ENCODE data around the gene MTHFD1L.
"Not testable (repeated sequence)": the region's sequence is repeated elsewhere in the genome, so short reads cannot be mapped to it uniquely, and the experiment has no call there.

The MTHFD1L gene

DNA sequence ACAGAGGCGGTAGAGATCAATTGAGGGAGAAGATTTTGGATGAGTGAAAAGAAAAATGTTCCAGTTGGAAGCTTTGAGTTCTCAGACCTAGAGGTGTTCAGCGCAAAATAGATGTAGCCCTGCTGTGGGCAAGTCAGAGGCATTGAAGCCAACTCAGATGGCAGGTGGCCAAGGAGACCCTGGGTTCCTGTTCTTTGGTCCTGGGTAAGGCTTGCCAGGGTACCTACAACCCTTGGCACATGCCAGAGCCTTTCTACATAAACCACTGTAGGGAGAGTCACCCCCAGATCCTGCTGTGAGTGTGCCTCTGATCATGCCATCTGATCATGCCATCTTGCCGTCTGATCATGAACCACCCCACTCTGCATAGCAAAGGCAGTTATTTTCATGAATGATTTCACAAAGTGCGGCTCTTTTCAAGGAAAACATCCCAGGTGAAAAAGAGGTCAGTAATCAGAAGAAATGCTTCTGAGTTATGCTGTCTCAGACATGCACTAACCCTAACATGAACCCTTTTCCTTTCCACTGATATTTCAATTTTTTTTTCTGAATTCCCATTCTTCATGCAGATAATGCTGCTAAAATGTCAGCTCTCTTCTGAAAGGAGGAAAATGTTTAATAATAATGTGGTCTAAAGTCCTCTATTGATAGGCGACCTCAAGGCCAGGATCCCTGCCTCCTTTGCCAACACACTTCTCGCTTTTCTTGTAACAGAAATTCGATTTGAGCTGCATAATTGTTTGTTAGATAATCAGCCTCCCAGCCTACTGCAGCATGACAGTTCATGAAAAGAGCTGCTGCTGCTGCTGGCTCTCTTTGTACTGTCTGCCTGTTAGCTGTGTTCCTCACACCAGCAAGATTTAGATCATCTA, 153.6 kb downstream of the MTHFD1L start:
- no peak for DNase-seq

DNA sequence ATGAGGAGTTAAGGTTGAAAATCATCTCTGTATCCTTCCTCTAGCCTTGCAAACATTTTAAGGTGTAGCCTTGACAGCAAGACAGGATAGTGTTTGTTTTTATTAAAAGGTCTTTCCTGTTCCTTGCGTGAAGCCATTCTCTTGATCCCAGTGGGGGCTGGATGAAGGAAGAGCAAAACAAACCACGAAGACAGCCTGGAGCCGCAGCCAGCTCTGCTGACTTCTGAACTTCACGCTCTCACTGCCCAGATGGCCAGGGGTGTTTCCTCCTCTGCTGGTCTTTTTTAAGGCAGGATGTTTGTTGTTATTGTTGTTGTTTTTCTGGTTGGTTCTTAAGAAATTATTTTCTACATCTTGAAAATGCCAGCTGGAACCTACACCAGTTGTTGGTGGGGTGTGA, 156.4 kb downstream of the MTHFD1L start:
- no peak for DNase-seq

DNA sequence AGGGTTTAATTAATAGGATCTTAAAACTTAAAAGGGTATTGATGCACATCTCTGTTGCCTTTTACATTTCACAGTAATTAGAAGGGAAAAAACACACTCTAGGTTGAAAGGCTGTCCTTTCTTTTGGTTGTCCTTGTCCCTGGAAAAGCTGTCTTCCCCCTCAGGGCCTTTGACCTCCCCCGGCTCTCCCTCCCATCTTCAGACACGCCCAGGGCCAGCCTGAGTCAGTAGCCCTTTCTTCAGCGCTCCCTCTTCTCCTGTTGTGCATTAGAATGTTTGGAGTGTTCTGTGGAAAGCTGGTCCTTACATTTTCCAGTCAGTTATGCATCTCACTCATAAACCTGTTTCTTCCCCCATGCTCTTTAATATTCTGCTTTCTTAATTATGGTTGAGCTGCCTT, 157.0 kb downstream of the MTHFD1L start:
- no peak for DNase-seq

DNA sequence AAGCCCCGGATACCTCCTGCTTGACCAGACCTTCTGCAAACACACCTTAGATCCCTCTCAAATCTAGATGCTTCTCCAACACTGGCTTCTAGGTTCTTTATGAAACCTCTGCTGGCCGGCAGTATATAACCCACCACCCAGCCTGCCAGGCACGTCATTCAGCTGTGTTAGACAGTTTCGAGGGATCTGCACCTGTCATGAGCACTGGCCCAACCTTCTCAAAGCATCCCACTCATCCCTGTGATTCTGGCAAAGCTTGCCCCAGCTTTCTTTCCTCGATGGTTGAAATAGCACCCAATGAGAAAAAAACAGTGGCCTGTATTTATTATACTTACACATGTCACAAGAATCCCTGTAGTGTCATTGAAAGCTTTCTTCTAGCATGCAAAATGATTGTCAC, 157.8 kb downstream of the MTHFD1L start:
- DNase-seq = no peak

DNA sequence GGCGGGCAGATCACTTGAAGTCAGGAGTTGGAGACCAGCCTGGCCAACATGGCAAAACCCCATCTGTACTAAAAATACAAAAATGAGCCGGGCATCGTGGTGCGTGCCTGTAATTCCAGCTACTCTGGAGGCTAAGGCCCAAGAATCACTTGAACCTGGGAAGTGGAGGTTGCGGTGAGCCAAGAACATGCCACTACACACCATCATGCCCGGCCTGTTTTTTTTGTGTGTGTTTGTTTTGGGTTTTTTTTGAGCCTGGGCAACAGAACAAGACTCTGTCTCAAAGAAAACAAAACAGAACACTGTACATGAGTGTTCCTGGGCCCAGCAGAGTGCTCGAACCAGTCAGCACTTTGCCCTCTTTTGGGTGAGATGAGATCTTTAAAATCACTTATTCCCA, 159.1 kb downstream of the MTHFD1L start:
- DNase-seq = no peak

DNA sequence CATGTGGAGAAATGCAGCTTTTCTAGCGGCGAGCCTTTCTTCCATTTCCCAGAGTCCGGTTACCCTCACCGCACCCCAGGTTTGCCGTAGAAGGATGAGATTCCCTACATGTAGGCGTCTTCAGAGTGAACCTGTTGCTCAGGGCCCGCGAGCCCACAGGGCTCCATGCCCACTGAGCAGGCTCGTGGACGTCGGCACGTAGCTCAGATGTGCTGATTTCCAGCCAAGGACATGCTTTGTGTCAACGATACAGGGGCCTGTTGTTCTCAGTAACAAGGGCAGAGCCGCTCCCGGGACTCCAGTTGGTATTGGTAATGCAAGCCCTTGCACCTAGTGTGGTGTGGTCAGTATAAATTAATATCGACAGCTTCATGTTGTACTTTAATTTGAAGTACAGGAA, 159.6 kb downstream of the MTHFD1L start:
- no peak for DNase-seq

DNA sequence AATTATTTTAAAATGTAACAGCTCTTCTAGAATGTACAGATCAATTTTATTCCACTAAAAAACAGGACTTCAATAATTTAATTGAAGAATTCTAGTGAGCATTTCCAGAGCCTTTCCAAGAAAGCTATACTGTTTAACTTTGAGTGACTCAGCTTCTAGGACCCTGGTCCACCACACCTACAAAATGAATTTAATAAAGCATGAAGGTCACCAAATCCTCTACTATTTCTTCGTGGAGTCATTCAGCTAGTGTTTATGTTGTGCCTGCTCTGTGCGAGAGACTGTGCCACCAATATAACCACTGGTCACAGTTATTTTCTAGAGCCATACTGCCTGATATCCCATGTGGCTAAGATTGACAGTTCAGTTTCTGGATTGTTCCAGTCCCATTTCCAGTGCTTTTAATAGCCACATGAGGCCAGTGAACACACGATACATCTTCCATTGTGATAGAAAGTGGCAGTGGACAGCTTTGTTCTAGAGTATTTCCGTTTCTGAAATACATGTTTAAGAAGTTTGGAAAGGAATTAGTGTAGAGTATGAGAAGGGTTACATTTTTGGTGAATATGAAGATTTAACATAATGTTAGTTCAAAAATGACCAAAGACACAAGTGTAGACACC, 160.7 kb downstream of the MTHFD1L start:
- no peak for DNase-seq

DNA sequence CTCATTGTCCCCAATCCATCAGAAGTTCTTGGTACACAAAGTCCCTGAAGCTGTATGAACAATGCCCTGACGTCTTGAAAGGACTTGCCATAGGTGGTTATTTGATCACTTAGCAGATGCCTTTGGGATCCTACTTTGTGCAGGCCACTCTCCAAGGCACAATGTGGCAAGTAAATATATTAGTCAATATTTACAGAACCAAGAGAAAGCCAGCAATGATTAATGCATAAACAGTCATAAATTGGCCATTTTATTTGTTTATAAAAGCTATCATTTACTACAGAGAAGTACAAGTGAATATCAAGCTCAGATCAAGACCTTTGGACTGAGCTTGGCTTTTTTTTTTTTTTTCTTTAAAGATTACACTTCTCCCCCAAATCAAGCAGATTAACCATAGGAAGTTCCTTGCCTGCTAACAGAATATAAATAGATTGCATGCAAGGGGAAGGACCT, 161.8 kb downstream of the MTHFD1L start:
- no peak for DNase-seq

DNA sequence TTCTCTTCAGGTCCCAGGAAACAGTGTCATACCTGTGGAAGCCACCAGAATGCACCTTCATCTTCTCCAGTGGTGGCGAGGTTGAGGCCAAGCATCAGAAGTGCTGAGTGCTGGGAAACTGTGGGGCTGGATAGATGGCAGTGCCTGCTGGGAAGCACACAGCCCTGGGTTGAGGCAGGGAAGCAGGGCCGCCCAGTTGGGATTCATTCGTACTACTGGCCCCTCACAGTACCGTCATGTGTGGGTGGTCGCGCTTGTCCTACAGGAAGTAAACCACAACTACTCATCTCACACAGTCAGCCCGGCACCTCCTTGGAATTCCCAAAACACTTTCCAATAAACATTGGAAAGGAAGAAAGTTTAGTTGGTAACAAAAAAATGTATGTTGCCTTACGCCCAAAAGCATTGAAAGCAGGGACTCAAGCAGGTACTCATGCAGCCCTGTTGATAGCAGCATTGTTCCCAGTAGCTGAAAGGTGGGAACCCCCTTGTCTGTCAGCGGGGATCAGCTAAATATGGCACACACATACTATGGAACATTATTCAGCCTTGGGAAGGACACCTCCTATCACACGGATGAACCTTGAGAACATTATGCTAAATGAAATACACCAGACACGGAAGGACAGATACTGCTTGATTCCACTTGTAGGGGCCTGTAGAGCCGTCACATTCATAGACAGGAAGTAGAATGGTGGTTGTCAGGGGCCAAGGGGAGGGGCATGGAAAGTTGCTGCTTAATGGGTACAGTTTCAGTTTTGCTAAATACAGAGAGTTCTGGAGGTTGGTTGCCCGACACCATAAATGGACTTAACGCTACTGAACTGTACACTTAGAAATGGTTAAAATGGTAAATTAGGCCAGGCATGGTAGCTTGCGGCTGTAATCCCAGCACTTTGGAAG, 162.7 kb downstream of the MTHFD1L start:
- no peak for DNase-seq

DNA sequence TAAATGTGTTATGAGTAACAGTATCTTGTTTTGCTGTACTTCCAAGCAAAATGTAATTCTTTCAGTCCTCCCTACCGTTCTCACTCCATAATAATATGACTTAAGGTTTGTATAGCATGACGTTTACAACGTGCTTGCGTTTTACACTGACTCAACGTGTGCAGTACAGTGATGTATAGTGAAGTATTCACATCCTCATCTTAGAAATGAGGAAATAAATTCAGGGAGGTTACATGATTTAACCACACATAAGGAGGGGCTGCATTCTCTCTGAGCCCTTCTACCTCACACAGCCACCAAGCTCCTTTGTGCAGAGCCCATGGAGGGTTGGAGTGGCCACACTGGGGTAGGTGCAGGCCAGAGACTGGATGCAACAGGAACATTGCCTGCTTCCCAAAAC, 164.5 kb downstream of the MTHFD1L start:
- no peak for DNase-seq

DNA sequence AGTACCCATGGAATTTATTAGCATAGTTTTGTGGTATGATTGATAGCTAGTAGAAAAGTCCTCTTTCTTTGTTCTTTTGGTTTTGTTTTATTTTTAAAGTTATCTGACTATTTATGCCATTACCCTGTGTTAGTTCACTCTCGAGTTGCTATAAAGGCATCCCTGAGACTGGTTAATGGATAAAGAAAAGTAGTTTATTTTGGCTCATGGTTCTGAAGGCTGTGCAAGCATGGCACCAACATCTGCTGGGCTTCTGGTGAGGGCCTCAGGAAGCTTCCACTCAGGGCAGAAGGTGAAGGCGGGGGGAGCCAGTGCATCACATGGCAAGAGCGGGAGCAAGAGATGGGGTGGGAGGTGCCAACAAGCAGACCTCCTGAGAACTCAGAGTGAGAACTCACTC, 166.5 kb downstream of the MTHFD1L start:
- no peak for DNase-seq

DNA sequence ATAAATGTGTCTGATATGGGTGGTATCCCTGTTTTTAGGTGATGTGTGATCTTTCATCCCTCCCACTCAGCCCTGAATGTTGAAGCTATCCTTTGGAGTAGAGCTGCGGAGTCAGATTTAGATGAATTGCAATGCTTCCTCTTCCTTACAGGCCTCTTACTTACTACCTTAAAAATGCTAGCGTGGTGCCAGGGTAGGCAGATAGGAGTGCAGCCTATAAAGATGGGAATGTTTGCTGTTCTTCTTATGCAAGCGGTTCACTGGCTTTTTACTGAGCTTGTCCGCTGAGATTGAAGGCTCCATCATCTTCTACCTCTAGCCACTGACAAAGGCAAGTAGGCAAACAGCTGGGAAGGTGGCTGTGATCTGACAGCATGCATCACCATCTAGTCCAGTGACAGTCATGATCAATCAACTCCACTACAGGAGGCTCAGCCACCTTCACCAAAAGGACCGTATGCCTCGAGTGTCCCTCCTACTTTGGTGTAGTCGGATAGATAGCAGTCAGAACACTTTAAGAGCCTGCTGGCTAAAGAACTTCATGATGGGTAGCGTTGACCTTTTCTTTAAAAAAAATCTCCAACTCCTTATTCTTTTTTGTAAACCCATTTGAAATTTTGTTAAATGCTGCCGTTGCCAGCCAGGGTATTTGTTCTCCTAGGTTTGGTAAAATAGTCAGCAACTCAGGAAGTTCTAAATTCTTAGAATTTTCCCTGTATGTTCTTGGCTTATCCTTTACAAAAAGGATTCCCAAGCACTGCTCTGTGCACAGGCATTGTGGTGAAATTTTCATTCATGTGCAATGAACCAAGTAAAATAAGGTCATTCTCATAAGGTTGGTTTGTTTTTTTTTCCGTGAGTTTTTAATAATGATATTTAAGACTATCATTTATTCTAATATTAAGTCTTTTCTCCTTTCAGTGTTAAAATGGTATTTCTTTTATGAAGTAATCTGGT, 169.6 kb downstream of the MTHFD1L start:
- DNase-seq = no peak

DNA sequence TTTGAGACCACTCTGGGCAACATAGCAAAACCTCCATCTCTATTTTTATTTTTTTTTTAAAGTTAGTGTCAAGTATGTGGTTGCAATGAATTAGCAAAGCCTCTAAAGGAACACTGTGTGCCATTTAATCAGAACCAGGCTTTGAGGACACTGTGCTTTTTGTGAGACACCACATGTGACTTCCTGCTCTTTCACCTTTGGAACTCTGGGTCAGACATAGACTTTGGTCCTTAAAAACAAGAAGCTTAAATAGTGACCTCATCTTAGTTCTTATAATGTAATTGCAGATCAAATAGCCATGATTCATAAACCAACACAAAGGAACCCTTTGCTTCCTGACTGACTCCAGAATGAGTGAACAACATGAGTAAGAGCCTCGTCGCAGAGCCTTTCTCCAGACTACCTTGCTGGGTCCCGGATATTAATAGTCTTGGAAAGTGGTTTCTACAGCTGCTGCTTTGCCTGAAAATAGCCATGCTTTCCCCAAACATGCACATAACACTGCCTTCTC, 170.8 kb downstream of the MTHFD1L start:
- DNase-seq = not testable (repeated sequence)

DNA sequence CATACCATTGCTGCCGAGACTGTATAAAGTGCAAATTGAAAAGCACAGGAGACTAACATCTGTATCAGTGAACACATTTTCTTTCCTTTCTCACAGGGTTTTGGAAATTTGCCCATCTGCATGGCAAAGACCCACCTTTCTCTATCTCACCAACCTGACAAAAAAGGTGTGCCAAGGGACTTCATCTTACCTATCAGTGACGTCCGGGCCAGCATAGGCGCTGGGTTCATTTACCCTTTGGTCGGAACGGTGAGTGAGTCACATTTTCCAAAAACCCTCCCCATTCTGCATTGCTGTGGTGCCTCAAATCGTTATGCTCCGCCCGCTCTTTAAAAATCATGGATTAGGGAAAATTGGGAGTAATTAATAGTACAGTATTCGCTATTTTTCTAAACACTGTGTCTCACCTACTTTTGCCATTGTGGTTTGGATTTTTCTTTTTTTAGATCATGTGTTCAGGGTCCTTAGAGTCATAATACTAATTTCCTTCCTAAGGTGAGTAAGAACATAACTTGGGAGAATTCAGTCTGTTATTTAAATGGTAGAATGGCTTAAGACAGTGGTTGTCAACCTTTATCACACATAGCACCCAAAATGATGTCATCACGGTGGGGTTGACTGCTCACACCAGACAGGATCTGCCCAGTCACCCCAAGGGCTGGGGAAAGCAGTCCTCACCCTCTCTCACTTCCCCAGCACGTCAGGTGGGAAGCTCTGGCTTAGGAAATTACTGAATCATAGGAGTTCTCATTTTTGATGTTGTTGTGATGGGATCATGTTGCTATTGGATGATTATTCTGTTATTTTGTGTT, 171.6 kb downstream of the MTHFD1L start:
- DNase-seq = no peak

DNA sequence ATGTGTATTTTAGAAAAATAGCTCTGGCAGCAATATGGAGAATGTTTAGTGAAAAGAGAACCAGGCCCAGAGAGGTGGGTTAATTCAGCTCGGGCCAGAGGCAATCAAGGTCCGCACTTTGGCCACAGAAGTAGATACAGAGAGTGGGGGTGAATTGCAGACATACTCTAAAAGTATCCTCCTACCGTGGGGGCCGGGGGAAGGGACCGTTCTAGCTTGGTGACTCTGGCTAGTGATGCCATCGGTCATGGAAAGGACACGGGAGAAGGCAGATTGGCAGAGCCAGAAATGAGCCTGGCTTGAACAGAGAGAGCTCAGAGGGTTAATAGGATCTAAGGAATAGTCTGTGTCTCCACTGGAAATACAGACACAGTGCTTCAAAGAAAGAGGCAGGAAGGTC, 173.1 kb downstream of the MTHFD1L start:
- DNase-seq = no peak

DNA sequence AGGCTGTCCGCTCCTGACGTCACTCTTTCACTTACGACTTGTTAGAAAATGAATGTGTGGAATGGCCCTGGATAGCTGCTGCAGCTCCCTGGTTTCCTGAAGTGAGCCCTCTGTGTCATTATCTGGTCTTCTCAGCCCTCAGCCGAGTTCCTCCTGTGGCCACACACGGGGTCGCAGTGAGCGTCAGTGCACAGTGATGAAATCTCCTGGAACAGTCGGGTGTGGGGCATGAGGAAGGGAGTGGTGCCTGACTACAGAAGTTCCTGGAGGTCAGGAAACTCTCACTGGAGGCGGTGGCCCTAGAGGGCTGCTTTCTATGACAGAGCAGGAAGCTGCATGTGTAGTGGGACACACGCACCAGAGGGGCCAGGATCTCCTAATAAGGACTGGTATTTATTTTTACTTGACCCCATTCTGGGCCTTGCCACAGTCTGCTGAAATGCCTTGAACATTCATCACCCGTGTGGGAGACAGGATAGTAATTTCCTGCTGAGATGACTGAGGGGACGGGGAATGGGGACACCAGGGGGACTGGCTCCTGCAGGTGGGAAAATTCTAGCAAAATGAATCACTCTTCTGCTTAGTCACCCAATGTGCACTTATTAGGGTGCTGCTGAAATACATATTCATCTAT, 175.5 kb downstream of the MTHFD1L start:
- not testable (repeated sequence) for DNase-seq

DNA sequence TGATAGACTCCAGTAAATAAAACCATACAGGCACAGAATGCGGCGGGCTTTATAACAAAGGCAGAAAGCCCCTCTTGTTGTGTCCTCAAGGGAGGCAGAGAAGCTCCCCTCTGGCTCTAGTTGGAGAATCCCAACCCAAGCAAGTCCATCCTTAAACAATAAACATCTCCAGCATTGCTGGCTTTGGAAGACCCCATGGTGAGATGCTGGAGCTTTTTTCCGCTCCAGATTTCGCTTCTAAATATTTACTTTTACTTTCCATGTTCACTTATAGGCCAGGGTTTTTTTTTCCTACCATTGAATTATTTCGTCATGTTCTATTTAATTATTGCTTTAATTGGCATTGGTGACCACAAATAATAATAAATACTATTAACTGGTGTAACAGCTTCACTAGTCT, 176.2 kb downstream of the MTHFD1L start:
- no peak for DNase-seq

DNA sequence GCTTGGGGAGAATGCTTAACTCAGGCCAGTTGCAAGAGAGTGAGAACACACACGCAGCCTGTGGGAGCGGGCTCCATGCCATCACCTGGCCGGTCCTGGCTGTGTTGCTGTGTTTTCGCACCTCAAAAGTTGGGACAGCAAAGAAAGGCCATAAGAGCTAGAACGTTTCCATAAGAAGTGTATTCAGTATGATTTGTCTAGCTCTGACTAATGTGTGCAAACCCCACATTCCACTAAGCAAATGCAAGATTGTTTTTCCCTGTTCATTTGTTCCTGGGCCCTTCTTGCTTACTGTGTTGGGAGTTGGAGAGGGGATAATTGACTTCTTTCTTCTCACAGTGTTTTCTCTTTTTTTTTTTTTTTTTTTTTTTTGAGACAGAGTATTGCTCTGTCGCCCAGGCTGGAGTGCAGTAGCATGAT, 177.4 kb downstream of the MTHFD1L start:
- DNase-seq = not testable (repeated sequence)

DNA sequence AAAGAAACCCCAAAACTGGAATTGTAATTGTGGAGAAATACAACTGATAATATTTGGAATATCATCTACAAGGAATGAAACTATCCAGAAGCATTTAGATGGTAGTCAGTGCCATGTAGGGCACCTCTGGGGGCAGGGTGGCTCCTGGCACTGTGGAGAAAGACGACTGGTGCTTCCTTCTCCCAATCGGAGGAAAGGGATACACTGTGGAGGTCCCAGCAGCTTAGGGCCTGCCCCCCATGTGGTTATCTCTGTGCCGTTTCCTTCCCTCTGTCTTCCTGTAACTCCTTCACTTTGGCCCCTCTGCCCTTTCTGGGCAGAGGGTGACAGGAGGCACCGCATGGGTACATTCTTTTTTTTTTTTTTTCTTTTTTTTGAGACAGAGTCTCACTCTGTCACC, 178.4 kb downstream of the MTHFD1L start:
- no peak for DNase-seq
